Central memory CD4-positive, alpha-beta T cell (primary cell): ENCODE results near the gene SEC11A.
"Not testable (repeated sequence)": the region's sequence is repeated elsewhere in the genome, so short reads cannot be mapped to it uniquely, and the experiment has no call there.

Experiments
- DNase-seq: peaks from one replicate; pipeline ENCODE4 v3.0.0; 2022

SEC11A gene

GRCh38 chr15:84669726-84670125 lies 46.2 kb downstream of the SEC11A start:
- DNase-seq, result no peak

GRCh38 chr15:84668221-84668982 lies 47.5 kb downstream of the SEC11A start:
- DNase-seq, result no peak

DNA sequence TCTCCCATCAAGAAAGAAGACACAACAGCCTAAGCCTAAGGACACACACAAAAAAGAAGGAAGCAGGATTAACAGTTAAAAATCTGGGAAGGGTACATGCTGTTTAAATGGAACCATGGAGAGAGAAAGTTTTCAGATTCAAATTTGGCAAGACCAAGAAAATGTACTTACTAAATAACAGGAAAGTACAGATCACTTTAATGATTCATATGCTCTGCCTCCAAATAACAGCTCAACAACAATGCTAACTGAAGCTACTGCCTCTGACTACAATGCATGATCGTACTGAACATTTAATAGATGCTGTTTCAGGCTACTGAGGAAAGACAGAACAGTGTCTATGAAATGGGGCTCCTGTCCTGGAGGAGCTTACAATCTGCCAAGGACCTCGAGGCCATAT lies 49.6 kb downstream of the SEC11A start:
- DNase-seq, result no peak

- no peak for DNase-seq
Observed at GRCh38 chr15:84661001-84661400, 54.9 kb downstream of the SEC11A start.

- no peak for DNase-seq
Observed at GRCh38 chr15:84659904-84660781, 55.8 kb downstream of the SEC11A start.

GRCh38 chr15:84658788-84659411 lies 57.0 kb downstream of the SEC11A start:
- no peak for DNase-seq

DNA sequence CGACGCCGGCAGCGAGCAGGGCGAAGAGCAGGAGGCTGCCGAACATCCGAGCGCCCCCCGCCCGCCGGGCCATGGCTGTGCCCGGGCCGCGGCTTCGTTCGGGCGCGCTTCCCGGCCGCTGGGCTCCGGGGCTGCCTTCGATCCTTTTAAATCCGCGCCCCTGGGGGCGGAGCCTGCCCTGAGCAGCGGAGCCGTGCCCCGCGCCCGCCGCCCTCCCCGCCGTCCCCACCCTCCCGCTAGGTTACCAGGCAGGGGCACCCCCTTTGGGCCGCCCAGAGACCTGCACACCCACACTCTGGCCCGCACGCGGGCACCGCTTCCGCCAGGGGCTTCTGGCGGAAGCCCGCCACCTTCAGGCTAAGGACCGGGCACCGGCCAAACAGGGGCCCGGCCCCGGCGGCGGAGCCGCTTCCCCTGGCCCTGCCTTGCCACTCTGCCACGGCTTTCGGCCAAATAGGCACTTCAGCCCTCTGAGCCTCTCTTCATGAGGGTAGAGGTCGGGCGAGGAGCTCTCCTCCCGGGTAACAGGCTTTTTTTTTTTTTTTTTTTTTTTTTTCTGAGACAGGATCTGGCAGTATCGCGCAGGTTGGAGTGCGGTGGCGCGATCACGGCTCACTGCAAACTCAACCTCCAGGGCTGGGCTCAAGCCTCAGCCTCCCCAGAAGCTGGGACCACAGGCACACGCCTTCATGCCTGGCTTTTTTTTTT lies 57.7 kb downstream of the SEC11A start, which contains the start of gene NMB:
TSS of gene NMB (minus strand) at position 120 of the 708 bp plus-strand sequence. CDS start at position 73, 47 bp downstream.
- DNase-seq, result peak; percentile 85

DNA sequence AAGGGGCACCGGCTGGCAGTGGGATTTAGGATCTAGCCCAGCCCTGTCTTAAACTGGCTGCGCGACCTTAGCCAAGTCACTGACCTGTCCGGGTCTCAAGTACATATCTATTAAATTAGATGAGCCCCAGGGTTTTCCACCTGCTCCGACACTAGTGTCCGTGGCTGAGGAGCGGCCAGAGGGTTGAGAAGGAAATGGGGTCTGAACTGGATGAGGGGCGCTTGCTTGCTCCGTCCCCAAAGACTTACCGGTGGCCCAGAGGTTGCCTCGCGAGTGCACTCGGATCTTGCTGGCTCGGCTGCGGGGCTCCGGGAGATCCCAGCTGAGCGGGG lies 58.2 kb downstream of the SEC11A start:
- no peak for DNase-seq

- no peak for DNase-seq
Observed at GRCh38 chr15:84656972-84657371, 59.0 kb downstream of the SEC11A start.

GRCh38 chr15:84654689-84655453 lies 61.1 kb downstream of the SEC11A start:
- DNase-seq, result peak; percentile 71

GRCh38 chr15:84653910-84654688 lies 61.8 kb downstream of the SEC11A start, which contains the start of gene WDR73:
WDR73 (minus strand) TSS chr15:84654283; CDS start chr15:84654274, 9 bp downstream.
- peak; percentile 96 for DNase-seq

DNA sequence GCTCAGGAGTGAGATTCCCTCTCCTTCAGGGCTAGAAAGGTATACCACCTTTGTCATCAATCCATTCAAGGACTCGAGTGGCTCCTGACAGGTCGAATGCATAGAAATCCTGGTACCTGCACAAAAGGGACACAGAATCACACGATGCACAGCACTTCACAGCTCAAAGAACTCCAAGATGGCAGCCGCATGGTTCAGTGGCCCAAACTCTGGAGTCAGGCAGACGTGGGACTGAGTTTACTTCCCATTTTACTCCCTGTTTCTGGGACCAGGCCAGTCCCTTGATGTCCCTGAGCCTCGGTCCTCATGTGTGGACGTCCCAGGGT lies 62.4 kb downstream of the SEC11A start:
- DNase-seq, result no peak

- DNase-seq, result no peak
Observed at GRCh38 chr15:84649706-84650105, 66.2 kb downstream of the SEC11A start.

DNA sequence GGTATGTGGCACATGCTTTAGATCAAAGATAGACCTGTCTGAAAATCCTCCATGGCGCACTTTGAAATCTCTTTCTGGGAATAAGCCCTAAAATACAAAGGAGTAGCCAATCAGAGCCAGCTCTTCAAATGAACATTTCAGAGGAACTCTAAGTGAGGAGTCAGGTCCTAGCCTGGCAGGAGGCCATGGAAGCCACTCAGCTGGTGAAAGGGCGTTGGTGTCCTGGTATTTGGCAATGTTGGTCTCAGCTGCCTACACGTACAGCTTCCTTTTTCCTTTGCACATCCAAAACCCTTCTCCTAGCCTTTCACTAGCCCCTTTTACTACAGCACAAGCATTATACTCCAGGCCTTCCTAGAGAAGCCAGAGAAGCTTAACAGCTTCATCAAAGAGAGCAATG lies 67.4 kb downstream of the SEC11A start:
- no peak for DNase-seq

- no peak for DNase-seq
Observed at GRCh38 chr15:84647726-84648125, 68.2 kb downstream of the SEC11A start.

DNA sequence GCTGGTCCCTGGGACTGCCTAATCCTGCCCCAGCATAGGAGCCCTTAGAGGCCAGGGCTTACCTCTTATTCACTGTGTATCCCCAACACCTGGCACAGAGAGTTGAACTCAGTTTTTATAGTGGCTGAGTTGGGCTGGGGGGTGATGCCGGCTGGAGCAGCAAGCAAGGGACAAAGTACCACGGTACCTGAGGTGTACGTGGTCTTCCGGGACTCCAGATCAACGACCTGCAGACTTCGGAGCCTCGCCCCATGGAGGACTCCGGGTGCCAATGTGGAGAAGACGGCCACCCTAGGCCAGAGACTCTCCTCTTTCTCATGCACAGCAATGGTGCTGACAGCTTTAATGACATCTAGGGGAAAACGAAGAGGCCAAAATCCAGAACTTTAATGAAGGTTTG lies 69.9 kb downstream of the SEC11A start:
- no peak for DNase-seq

DNA sequence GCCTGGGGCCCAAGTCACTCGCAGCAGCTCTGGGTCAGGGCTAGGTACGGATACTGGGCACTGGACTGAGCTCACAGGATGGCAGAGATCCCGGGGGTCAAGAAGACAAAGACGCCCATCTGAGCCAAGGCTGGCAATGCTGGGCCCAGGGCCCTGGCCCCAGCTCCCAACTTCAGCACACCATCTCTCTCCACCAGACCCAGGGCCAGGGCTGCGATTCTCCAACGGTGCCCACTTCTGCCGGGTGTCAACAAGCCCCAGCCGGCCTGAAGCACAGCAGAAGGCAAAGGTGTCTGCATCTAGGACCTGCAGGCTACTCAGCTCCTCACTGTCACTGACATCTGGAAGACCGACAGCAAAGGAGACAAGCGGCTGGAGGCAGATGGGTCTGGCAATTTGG lies 70.4 kb downstream of the SEC11A start:
- DNase-seq, result no peak

DNA sequence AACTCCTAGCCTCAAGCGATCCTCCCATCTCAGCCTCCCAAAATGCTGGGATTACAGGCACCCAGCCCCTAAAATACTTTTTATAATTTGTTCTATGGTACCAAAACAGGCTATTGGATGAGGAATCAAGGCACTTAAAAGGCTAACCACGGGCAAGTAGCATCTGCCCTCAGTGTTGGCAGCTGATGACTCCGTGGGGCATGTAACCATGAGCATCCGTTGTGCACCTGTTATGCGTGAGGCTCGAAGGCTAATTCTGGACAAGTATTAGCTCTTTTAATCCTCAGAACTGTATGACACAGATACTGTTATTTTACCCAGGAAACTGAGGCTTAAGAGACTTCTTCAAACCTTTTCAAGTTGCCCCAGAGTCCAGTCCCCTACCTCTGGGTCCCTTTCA lies 72.1 kb downstream of the SEC11A start:
- DNase-seq, result no peak

- DNase-seq, result not testable (repeated sequence)
Observed at GRCh38 chr15:84642640-84643039, 73.3 kb downstream of the SEC11A start.

DNA sequence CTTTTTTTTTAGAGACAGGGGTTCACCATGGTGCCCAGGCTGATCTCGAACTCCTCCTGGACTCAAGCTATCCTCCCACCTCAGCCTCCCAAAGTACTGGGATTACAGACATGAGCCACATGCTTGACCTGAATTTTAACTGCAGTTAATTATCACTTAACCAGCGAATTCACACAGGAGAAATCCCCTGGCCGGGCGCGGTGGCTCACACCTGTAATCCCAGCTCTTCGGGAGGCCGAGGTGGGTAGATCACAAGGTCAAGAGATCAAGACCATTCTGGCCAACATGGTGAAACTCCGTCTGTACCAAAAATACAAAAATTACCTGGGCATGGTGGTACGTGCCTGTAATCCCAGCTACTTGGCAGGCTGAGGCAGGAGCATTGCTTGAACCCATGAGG lies 74.1 kb downstream of the SEC11A start:
- DNase-seq, result not testable (repeated sequence)

GRCh38 chr15:84638103-84638502 lies 77.8 kb downstream of the SEC11A start:
- DNase-seq, result no peak
